ENCODE results near the gene TMEM9.
A peak's percentile ranks its signal among the peaks of the same experiment; 100 is the strongest.

The TMEM9 gene

DNA sequence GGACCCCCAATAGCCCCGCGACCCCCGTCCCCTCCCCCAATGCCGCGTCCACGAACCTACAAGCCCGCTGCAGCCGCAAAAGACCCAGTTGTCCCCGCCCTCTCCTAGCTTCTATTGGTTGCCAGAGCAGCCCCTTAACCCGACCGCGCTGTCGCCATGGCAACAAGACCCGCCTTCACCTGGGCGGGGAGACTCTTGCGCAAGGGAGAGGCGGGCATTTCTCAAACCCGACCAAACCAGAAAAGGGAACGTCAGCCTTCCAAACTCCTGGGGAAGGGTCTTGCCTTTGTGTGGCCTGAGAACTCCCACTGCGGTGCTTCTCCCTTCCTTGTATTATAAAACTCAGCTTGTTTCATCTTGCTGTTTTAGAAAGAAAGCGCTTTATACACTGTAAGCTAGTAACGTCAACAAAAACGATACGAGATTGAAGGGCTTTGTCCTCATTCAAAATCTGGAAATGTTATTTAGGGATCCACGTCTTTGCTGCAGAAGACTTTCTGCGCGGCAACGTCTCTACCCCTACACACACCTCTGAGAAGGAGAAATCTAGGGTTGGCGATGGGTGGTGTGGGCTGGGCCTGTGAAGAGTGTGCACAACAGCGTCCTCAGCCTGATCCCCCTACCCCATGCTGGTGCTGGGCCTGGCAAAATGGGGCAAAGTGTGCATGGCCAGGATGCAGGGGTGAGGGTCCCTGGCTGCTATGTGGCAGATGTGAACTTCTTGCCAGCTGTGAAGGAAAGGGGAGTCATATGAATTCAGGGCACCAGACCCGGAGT is at the start of gene TMEM9:
Gene TMEM9, minus strand, starts transcription at position 86 of the 777 bp plus-strand sequence. CDS start 551 bp downstream, outside the sequence.
- peak; percentile 98 for DNase-seq (ENCODE audit: low read depth)

- no peak for DNase-seq (ENCODE audit: low read depth)
Measured at GRCh38 chr1:201198598-201198997, 44.3 kb upstream of the TMEM9 start.

- no peak for DNase-seq (ENCODE audit: low read depth)
Measured at GRCh38 chr1:201194046-201194445, 39.8 kb upstream of the TMEM9 start.

GRCh38 chr1:201192261-201192788 is 38.1 kb upstream of the TMEM9 start:
- no peak for DNase-seq (ENCODE audit: low read depth)

- no peak for DNase-seq (ENCODE audit: low read depth)
Measured at GRCh38 chr1:201191653-201192260, 37.5 kb upstream of the TMEM9 start.

GRCh38 chr1:201190624-201191051 is 36.4 kb upstream of the TMEM9 start, which contains the start of gene IGFN1:
Gene IGFN1 (plus strand): TSS chr1:201190824. CDS start chr1:201193294, 2,470 bp downstream.
- no peak for DNase-seq (ENCODE audit: low read depth)

DNA sequence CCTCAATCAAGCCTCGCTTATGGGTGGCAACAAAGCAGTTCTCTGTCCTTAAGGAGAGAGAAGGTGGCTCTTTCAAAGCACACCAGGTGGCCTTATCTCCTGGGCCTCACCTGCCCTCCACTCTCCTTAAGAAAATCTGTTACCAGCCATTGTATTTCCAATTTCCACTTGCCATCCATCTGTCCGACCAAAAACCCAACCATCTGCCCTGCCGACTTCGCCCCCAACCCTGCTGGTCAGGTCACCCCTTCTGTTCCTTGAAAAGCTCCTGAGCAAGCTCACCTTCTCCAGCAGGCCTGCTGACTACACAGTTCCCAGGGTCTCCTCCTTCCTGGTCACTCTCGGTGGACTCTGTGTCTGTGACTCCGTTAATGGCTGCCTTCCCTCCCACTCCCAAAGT is 35.7 kb upstream of the TMEM9 start:
- DNase-seq (ENCODE audit: low read depth), result no peak

DNA sequence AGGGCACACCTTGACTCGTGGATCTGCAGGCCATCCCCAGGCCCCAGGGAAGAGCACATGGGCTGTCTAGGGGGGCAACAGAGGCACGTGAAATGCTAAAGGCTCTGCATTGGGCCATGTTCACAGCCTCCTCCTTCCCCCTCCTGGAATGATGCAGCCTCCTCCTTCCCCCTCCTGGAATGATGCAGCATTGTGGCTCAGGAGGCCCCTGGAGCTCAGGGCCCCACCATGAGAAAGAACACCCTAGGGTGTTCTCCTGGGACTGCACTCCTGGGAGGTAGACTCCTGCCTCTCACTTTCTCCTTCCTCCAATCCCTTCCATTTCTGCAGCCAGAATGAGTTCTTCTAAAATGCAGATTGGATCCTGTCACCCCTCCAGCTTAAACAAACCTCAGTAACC is 34.8 kb upstream of the TMEM9 start:
- no peak for DNase-seq (ENCODE audit: low read depth)

DNA sequence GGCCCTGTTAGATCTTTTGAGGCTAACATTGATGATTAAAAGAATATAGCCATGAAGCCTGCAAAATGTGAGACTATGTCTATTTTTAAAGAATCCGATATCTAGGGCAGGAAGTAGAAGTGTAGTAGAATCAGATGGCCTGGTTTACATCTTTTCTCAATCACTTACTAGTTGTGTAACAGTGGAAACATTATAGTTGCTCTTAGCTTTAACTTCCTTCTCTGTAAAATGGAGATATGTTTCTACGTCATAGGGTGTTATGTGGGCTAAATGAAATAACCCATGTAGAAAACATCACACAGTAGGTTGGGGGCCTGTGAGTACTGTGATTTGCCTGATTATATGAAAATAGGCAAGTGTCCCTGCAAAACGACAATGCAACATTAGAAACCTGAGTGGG is 31.9 kb upstream of the TMEM9 start:
- no peak for DNase-seq (ENCODE audit: low read depth)

- DNase-seq (ENCODE audit: low read depth), result no peak
Measured at GRCh38 chr1:201185527-201186128, 31.4 kb upstream of the TMEM9 start.

DNA sequence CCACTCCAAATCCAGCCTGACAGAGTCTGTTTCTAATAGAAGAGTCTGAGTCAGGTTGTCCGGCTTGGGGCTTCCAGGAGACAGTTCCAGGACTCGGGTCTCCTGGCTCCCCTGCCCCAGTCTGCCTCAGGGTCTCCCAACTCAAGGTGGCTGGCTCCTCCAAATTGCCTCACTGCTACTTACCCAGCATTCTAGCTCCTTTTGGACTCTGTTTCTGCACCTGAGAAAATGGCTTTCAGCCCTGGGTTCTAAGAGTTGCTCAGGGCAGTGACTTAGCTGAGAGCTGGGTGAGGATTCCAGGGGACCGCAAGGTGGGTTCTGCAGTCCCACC is 30.8 kb upstream of the TMEM9 start:
- DNase-seq (ENCODE audit: low read depth), result no peak

DNA sequence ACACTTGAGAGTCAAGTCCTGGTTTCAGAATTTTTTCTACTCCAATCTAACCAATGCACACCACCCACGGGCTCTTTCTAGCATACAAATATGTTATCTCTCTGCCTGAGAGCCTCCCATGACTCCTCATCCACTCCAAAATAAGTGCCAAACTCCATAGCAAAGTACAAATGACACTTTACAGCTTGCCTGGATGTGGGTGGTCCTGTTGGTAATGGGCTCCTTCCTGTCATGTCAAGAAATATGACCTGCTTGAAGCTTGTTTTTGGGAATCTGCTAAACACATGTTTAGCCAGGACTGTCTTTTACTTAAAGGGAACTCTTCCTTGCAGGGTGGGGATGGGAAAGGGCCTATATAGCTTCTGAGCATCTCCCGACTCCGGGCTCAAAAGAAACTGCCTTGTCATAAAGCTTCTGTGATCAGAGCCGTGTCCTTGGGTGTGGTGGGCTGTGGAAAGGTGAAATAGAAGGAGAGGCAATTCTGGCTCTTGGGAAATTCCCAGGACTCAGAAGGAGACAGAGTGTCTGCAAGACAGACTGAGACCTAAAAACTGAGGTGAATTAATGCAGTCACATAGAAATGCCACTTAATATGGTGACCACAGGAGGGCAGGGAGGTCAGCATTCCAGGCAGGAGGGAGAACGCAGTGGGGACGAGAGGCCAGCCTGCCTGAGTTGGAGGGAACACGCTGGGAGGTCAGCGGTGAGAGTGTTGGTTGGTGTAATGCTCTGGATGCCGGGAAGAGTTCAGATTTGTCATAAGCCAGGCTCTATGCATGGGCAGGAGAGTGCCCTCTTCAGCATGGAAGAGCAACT is 30.2 kb upstream of the TMEM9 start:
- no peak for DNase-seq (ENCODE audit: low read depth)

DNA sequence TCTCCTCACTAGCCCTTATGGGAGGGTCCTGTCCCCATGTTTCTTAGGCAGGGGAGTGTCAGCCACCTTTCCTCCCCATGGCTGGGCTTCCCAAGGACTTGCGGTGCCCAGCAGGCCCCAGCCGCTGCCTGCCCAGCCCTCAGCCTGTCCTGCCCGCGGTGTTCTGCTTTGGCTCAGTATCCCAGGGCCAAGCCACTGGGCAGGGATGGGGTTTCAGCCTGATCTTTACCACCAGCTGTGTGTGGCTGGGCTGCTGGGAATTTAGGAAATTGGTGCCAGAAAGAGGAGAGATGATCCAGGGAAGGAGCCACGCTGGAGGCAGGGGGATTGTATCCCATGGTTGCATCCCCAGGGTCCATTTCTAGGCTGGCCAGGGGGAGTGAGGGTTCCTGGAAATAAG is 29.5 kb upstream of the TMEM9 start:
- DNase-seq (ENCODE audit: low read depth), result no peak

DNA sequence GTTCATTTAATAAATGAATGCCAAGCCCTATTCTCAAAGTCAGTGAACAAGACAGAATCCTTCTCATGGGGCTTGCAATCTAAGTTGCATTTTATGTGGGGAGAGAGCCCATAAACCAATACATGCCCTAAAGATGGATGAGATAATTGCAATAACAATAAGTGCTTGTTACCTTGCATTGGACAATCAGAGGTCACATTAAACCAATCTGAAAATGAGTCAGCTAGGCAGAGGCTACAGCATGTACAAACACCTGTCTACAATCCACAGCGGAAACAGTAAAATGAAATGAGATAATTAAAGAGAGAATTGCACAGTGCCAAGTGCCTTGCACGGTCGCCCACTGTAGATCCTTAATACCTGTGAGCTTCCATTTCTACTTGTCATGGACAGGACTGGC is 28.9 kb upstream of the TMEM9 start:
- no peak for DNase-seq (ENCODE audit: low read depth)

GRCh38 chr1:201181726-201182125 is 27.5 kb upstream of the TMEM9 start:
- DNase-seq (ENCODE audit: low read depth), result no peak

GRCh38 chr1:201181323-201181722 is 27.0 kb upstream of the TMEM9 start:
- DNase-seq (ENCODE audit: low read depth), result no peak

GRCh38 chr1:201180901-201181300 is 26.6 kb upstream of the TMEM9 start:
- no peak for DNase-seq (ENCODE audit: low read depth)

DNA sequence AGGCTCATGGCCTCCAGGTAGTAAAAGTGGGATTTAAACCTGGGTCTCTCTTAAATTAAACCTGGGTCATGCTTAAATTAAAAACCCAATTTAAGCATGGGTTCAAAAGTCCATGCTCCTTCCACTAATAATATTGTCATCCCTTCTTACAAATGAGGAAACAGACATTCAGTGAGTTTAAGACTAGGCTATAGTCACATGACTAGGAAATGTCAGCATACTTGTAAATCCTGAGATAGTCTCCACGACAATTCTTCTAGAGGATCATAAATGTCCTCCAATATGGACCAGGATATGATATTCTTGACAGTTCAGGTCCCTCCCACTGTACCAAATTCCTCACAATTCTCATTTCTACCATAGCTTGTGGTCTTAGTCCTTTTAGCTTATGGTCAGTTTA is 25.9 kb upstream of the TMEM9 start:
- DNase-seq (ENCODE audit: low read depth), result no peak

DNA sequence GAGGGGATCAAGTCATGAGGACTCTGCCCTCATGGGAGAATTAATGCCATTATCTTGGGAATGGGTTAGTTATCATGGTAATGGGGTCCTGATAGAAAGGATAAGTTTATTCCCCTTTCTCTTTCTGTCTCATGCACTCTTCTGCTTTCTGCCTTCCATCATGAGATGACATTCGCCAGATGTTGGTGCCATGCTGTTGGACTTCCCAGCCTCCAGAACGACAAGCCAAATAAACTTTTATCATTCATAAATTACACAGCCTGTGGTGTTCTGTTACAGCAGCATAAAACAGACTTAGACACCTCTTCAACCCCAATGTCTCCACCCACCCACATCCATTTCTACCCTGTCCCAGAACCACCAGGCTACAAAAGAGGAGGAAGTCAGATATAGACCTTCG is 24.4 kb upstream of the TMEM9 start:
- DNase-seq (ENCODE audit: low read depth), result no peak

DNA sequence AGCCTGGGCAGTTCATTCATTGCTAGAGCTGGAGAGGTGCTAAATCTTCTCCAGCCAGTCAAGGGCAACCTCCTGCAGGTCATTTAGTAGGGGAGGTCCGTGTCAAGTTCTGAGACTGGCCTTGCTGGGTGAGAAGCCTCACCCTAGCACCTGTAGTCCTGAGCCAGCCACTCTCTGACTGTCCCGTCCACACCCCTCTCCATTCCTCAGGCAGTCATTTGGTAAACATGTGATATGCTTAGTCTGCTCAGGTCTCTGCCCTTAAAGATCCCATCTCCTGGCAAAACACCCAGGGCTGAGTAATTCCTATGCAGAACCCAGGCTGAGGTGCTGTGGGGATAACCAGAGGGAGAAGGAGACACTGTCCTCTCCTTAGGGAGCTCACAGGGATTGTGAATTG is 22.7 kb upstream of the TMEM9 start:
- no peak for DNase-seq (ENCODE audit: low read depth)

GRCh38 chr1:201175820-201176500 is 21.7 kb upstream of the TMEM9 start:
- DNase-seq (ENCODE audit: low read depth), result no peak

DNA sequence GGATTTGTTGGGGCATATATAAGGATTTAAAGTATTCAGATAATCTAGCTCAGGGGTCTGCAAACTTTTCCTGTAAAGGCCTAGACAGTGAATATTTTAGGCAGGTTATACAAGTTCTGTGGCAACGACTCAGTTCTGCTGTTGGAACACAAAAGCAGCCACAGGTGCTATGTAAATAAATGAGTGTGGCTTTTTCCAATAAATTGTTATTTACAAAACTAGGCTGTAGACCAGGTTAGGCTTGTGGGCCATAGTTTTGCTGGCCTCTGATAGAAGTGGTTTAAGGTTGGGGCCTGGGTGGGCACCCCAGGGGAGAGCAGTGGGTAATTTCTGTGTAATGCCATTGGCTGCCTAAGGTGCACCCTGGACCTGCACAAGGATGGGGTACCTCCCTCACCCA is 19.5 kb upstream of the TMEM9 start:
- DNase-seq (ENCODE audit: low read depth), result no peak

Data from activated gamma-delta T cell treated with anti-CD3 and anti-CD28 coated beads, Interleukin-2, amount 50 U/mL, for 16 hours (primary cell).